Raji (cell line): ENCODE measurements around the gene RAB11FIP2.

ENCODE experiments used
- POLR2A ChIP-seq: IDR thresholded peaks from 2 replicates; pipeline ENCODE4 v1.6.1; 2011; ENCODE audit warnings: low read depth, low read length, control low read depth; ENCODE audit not compliant: insufficient read depth

The RAB11FIP2 gene

GRCh38 chr10:118007773-118008172 is 39.0 kb downstream of the RAB11FIP2 start:
- no peak for TF ChIP-seq POLR2A

GRCh38 chr10:118003126-118003525 is 43.6 kb downstream of the RAB11FIP2 start:
- no peak for TF ChIP-seq POLR2A

GRCh38 chr10:118002581-118002980 is 44.2 kb downstream of the RAB11FIP2 start:
- TF ChIP-seq POLR2A: no peak

- TF ChIP-seq POLR2A: no peak
Observed at GRCh38 chr10:117997673-117998072, 49.1 kb downstream of the RAB11FIP2 start.

DNA sequence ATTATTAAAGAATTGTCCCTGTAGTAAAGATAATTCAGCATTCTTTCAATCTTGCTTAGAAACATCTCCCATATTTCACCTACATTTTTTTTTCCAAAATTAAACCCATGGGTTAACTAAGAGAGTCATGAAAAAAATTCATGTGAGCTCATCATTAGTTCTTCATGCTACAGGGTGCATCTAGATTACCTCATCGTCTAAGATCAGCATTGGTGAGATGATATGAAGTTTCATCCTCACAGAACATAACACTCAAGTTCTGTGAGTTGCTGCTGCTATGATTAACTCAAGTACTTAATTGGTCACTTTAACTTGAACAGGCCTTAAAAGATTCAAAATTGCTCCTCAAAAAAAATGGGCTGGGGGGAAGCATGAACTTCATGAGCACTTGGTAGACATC is 50.0 kb downstream of the RAB11FIP2 start:
- no peak for TF ChIP-seq POLR2A

DNA sequence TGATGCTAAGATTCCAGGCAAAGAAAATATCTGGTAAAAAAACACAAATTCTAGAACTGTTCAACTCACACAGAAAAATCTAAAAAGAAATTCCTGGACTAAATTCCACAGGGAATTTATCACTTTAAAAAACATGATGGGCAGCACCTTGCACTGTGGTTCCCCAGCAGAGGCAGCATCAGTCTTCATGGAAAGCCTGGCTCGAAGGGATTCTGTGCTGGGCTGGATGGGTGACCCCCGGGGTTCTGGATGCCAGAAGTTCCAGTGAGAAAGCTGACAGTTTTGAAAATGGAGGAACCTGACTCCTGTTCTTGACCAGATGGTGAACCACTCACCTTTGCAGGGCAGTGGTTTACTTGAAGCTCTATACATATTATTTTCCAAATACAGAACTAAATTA is 52.0 kb downstream of the RAB11FIP2 start:
- TF ChIP-seq POLR2A: no peak

DNA sequence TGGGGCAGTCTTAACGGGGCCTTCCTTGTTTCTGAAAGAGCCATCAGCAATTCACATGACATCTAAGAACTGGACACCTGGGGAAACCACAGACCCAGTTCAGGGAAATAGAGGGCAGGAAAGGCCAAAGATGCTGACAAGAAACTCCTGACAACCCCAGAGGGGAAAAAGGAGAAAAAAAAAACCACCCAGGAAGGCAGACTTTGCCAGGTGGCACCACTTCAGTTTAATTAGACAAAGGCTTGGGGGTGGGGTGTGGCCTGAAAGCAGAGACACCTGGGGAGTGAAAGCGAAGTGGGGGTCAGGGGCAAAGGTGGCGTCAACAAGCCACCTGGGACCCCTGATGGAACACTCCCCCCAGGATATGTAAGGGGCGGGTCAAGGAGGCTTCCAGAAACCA is 53.6 kb downstream of the RAB11FIP2 start:
- TF ChIP-seq POLR2A: no peak

GRCh38 chr10:117991701-117992100 is 55.0 kb downstream of the RAB11FIP2 start:
- TF ChIP-seq POLR2A: no peak

GRCh38 chr10:117989962-117990361 is 56.8 kb downstream of the RAB11FIP2 start:
- TF ChIP-seq POLR2A: no peak

DNA sequence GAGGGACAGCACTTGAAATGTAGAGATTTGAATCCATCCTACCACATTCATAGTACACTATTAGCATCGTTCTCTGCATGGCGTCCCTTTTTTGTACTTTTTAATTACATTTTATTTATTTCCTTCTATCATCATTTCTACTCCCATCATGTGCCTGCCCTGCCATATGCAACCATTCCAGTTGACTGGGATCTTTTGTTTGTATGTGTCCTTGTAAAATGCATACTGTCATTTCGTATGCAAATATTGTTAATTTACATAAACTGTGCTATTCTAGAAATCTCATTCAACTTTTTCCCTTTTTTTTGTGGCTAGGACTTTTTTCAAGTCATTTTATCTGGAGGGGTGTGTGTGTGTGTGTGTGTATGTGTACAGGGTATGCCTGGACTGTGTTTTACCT is 57.9 kb downstream of the RAB11FIP2 start:
- TF ChIP-seq POLR2A: no peak

DNA sequence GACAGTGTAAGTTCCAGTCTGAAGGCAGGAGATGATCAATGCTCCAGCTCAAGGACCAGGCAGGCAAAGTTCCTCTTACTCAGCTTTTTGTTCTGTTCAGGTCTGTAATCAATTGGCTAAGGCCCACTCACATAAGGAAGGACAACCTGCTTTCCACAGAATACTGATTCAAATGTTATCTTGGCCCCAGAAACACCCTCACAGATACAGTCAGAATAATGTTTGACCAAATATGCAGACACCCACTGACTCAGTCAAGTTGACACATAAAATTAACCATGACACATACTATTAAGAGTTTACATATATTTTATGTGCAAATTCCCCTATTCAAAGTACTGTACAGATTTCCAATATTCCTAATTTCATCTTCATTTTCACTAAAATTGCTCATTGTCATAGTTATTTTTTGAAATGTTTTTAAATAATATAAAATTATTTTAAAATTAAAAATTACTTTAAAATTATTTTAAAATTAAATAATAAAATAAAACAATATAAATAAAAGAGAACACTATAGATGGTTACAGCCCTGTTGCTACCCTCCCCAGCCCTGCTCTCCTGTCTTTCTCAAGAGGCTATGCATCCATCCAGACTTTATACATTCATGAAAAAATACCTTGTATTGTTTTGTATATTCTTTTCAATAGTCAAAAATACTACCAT is 59.4 kb downstream of the RAB11FIP2 start:
- no peak for TF ChIP-seq POLR2A

- no peak for TF ChIP-seq POLR2A
Observed at GRCh38 chr10:117983961-117984360, 62.8 kb downstream of the RAB11FIP2 start.

DNA sequence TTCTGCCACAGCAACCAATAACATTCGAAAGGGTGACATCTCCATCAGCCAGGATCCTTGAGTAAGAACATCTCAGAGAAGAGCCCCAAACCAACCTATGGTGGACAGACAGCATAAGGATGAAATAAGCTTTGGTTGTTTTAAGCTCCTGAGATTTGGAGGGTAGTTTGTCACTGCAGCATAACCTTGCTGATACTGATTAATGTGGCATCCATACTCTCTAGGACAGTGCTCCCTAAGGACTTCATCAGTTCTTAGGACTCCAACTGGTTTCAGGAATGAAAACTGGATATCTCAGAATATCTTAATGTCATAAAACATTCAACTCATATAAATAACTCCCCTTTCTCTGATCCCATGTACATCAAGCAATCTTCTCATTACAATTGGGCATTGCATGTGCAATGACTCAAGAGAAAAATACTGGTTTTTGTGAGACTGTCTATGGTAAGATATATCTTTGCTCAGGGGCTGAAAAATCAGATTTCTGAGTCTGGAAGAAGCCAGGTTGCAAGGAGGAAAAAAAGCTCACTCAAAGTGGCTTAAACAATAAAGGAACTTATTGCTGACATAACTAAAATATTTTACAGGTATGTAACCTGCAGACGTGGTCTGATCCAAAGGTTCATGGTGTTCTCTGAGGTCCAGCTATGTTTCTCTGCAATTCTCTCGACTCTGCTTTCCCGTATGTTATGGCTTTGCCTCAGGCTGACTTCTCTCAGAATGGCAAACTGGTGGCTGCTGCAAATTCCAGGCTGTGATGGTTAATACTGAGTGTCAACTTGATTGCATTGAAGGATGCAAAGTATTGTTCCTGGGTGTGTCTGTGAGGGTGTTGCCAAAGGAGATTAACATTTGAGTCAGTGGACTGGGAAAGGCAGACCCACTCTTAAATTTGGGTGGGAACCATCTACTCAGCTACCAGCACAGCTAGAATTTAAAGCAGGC is 65.7 kb downstream of the RAB11FIP2 start:
- TF ChIP-seq POLR2A: no peak

- TF ChIP-seq POLR2A: no peak
Observed at GRCh38 chr10:117980216-117980615, 66.5 kb downstream of the RAB11FIP2 start.

DNA sequence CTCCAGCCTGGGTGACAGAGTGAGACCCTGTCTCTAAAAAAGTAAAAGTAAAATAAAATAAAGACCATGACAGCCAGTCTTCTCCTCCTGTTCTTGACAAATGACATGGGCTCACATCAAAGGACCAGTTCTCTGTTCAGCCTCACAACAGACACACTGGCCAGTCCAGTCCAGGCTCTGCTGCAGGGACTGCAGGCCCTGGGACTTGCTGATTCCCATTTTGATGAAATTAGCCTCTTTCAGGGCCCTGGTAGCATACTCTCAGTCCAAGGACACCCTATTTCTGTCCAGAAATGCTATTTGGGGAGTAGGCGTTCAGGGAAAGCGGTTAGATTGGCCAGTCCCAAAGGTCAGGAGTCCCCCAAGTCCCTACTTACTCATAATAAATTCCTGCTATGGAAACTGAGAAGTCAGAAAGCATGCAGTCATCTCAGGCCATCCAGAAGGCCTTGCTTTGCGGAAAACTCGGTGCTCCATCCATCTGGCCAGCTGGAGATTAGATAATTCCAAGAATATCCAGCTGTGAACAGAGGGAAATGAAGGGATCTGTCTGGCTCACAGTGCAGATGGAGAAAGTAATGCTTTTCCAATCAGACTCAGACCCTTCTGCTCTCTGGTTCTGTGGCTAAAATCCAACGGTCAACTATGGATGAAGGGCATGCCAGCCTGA is 74.4 kb downstream of the RAB11FIP2 start:
- no peak for TF ChIP-seq POLR2A

GRCh38 chr10:117970962-117971361 is 75.8 kb downstream of the RAB11FIP2 start:
- TF ChIP-seq POLR2A: no peak
